HG02884 (cell line): ENCODE measurements around the gene CELSR2.
"Not testable (repeated sequence)": the region's sequence is repeated elsewhere in the genome, so short reads cannot be mapped to it uniquely, and the experiment has no call there.

Experiments used
- ATAC-seq: cut with Tn5 transposase; IDR thresholded peaks from one replicate; pipeline ENCODE4 v1.9.1; 2021; ENCODE audit warnings: mild to moderate bottlenecking, moderate library complexity; ENCODE audit not compliant: unreplicated experiment

Gene CELSR2

DNA sequence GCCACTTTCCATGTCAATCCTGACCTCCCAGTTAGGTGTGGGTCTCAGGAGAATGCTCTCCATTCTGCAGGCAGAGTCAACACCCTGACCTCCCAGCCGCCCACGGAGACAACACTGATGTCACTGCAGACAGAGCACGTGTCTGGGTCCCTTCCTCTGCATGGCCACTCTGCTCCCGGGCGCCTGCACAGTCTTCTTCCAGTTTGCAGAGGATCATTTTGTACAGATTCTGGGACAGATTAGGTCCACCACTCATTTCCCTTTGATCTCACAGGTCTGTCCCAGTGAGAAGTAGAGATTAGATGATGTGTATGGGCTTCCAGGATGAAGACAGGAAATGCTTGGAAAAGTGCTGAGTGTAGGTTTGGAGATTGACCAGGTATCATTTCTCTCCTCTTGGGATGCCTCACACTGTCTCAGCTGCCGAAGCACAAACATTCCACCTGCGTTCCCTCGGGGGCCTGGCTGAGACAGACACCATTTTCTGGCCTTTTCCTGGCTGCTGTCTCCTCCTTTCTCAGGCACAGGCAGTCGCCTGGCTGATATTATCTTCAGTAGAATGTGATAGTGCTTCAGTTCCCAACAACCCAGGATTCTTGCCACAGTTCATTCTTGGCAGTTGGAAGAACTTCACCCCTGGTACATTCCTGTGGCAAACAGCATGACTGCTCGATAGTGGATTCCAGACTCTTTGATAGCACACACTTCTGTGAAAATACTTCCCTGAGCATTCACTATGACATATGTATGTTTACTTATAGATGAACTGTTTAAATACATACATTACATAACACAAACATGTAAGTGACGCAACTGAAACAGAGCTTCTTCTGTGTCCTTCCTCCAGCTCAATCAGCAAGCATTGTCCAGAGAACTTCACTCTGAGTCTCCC is 49.6 kb downstream of the CELSR2 start:
- ATAC-seq, result no peak

- no peak for ATAC-seq
These were observed 50.4 kb downstream of the CELSR2 start for GRCh38 chr1:109299558-109300343.

DNA sequence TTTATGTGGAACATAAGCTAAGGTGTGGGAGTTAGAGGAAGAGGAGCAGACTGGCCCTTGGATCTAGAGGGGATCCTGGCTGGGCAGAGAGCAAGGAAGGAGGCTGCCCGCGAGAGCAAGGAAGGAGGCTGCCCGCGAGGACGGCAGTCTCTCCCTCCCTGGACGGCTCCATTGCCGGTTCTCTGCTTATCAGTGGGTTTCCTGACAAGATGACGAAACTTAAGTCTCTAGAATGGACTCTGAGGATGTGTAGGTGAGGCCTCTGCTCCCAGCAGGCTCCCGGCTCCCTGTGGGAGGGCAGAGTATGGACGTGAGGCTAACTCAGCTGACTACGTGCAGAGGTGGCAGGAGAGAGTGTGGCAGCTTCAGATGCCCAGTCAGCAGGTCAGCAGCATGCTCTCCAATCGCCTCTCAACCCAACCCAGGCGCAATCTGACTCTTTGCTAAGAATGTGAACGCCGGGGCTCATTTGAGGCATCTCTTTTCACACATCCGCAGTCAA is 51.4 kb downstream of the CELSR2 start:
- no peak for ATAC-seq

DNA sequence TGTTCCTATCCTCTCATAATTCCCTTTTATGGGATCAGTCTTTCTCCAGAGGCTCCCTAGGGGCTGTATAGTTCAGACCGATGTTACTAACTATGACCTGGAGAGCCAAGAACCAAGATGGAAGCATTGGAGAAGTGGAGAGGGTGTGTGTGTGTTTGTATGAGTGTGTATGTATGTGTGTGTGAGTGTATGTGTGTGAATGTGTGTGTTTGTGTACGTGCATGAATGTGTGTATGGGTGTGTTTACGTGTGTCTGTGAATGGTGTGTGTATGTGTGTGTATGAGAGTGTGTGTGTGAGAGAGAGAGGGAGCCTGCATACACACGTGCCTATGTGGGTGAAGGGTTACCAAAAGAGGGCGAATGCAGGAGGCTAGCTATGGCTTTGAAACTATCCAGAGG is 52.5 kb downstream of the CELSR2 start:
- ATAC-seq, result no peak

- ATAC-seq, result no peak
These were observed 55.0 kb downstream of the CELSR2 start for GRCh38 chr1:109304226-109304920.

GRCh38 chr1:109305991-109306390 is 56.7 kb downstream of the CELSR2 start:
- ATAC-seq, result not testable (repeated sequence)

- ATAC-seq, result no peak
These were observed 57.5 kb downstream of the CELSR2 start, which contains the start of gene MYBPHL for GRCh38 chr1:109306832-109307273. TSS of gene MYBPHL (minus strand) at chr1:109307011. CDS start at chr1:109306991, 20 bp downstream.

DNA sequence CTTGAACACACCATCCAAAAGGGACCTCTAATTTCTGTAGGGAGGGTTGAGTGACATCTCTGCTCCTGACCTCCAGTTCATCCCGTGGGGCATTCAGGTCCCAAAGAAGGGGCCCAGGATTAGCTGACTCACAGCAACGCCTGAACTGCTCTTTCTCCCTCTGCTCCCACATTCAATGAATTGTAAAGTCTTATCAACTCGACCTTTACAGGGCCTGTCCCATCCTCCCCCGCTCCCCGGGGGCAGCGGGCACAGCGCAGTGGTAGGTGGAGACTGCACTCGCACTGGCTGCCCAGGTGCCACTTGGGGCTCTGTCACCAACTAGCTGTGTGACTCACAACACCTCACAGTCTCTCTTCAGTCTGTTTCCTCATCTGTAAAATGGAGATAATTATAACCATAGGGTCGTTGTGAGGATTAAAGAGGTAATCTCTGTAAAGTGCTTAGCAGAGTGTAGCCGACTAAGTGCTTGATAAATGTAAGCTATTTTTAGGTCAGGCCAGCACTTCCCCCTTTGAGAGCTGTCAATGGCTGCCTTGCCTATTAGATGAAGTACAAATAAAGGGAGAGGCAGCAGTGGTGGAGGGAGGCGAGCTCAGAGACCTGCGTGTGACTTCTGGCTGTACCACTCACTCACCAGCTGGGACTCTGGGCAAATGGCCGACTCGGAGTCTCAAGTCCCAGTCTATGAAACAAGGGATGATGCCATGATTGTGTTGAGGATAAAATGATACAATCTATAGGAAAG is 58.1 kb downstream of the CELSR2 start:
- no peak for ATAC-seq

DNA sequence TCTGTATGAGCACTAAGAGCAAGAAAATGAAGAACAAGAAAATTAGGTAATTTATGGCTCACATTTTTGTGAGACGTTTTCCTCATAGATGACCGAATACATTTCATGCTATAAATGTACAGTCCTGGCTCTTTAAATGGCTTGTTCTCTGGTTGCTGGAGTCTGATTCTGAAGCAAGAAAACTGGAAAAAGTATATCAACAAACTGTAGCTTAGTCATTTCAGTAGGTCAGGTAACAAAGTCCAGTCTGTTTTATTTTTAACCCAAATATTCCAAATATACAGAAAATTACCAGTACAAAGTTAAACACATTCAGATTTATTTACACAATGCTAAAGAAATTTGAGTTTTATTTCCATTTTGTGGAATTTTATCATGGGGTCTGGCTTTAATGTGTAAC is 60.0 kb downstream of the CELSR2 start:
- ATAC-seq, result no peak

DNA sequence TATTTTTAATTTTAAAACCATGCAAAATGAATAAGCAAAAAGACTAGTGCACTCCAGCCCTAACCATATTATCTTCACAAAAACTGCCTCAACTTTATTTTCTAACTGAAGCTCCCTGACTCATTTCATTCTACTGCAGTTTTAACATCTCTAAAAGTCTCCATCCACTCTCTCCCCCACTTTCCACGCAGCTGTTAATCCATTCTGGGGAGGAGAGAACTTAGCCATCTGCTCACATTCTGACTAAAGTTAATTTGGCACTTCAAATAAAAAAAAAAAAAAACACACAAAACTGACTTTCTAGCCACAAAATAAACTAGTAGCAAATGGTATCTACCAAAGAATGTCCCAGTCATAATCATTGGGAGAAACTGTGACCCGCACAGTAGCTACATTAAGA is 62.9 kb downstream of the CELSR2 start:
- no peak for ATAC-seq

GRCh38 chr1:109312978-109313775 is 63.8 kb downstream of the CELSR2 start:
- no peak for ATAC-seq

DNA sequence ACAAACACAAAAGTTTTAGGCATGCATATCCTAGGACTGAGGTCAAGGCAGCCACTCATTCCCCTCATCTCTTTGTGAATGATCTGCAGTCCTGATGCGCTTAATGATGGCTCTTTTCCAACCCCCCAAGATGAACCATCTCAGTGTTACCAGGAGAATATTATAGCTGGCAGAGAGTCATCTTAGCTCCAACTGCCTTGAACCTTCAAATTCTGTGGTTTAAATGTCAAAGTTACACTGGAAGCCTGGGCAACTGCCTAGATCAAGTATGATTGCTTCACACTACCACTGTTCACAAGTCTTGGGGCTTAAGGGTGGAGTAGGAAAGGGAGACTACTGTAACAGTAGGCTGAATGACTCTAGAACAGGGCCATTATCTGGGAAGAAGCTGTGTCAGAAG is 65.5 kb downstream of the CELSR2 start:
- no peak for ATAC-seq

- no peak for ATAC-seq
These were observed 65.9 kb downstream of the CELSR2 start for GRCh38 chr1:109315288-109315687.

GRCh38 chr1:109316506-109316905 is 67.2 kb downstream of the CELSR2 start:
- ATAC-seq, result no peak

GRCh38 chr1:109319114-109319513 is 69.8 kb downstream of the CELSR2 start:
- ATAC-seq, result no peak

DNA sequence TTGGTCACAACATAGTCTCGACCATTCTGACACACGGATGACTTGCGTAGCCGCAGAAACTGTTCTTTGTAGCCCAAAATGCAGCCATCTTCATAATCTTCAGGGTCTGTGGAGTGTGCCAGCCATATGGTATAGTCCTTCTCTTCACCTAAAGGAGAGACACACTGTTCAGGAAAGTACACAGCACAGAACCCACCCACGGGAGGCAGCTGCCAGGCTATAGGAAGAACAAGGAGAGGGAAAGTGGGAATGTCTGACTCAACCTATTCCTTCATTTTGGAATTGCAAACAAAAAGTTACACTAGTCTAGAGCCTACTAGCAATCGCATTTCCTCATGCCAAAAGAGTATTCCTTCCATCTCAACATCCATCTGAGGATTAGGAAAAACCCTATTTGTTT is 73.6 kb downstream of the CELSR2 start:
- ATAC-seq, result no peak
